SK-MEL-5 (cell line): ENCODE measurements around the gene NRXN3. TPM values are rescaled to one million over a fixed set of nuclear protein-coding genes. Genes with fewer than 3 reads are reported as not detected.

ENCODE experiments used
- DNase-seq: peaks from one replicate; pipeline ENCODE4 v3.0.0-alpha.2; 2016; ENCODE audit warnings: low read depth, low spot score
- in situ Hi-C: cut with HindIII; loops from 2 replicates; pipeline ENCODE4 v1.10.0; 2016; ENCODE audit warnings: low sequenced_read_pairs, high pct_unique_total_duplicates, low pct_unique_long_range_greater_than_20kb
- small RNA-seq, 2 experiments: library from RNA; depleted of rRNA; stranded (forward); fragments of <200 nt; gene quantifications; one replicate each; pipeline ENCODE3, GENCODE V24; 2014
- total RNA-seq: library from RNA; depleted of rRNA; stranded (reverse); fragments of >200 nt; shearing (Covaris generic); gene quantifications from 2 replicates; pipeline ENCODE4 v1.2.3, GENCODE V29; 2014

Gene NRXN3
- total RNA-seq, 1 experiment from 2014 or later, result 0.03 TPM

DNA sequence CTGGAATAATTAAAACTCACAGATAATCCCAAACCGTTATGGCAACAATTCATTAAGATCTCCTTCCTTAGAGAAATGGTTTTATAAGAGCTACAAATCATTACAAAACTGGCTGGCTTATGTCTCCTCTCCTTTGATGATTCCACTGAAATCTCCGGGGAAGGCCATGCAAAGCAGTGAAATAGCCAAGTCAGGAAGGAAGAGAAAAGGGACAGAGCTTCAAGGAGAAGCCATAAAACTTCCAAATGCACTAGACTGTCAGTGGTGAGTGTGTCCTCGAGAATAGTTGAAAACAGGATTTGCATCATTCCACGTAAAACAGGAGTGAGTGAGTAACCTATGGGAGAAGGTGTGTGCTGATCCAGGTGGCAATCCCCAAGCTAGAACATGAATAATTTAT lies 1711.1 kb downstream of the NRXN3 start:
- in situ Hi-C loops, result no loop called here
- DNase-seq, result no peak

DNA sequence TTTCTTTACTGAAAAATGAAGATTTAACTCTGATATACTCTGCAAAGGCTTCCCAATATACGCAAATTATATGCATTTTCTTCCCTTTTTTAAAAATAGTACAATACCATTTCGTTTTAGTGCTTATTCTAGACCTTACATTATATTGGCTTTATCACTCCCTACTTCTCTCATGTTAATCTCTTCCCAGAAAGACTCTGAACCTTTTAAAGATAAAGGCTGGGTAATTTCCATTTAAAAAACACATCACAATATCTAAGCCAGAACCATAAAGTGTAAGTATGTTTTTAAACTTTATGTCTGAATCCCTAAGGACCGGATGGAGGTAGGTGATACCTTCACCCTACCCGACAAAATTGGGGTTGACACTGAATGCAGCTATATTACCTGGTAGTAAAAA lies 1720.4 kb downstream of the NRXN3 start:
- DNase-seq, result no peak
- in situ Hi-C loops, result no loop called here

DNA sequence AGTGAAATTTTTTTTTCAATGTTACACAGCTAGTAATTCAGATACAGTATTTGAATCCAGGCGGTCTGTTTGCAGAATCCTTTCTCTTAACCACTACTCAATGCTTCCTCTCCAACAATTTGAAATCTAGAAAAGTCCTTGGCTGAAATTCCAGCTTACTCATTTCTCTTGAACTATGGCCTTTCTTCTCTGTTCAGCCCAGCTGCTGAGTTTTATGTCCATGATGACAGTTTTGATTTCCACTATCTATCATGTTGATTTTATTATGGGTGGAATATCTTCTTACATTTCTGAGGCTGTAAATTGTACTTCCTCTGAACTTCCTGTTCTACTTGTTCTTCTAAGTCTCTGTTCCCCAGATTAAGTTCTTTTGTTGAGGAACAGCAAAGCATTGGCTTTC lies 1725.8 kb downstream of the NRXN3 start:
- DNase-seq, result no peak
- in situ Hi-C loops, result no loop called here

DNA sequence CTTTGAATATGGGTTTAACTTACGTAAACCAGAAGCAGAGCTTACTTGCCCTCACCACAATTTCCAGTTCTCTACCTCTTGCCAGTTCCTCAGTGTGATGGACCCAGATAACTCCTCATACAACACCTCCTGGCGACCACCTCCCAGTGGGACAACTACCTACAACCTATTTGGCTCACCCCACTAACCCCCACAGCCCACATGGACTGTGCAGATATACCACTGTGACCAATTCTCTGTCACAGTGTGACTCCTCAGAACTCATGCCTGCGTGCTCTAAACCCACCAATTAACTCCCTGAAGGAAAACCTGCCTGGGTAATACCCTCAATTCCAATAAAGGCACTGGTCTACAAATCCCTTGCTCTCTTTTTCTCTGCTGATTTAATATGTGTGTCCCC lies 1729.4 kb downstream of the NRXN3 start:
- DNase-seq, result no peak
- in situ Hi-C loops, result no loop called here

DNA sequence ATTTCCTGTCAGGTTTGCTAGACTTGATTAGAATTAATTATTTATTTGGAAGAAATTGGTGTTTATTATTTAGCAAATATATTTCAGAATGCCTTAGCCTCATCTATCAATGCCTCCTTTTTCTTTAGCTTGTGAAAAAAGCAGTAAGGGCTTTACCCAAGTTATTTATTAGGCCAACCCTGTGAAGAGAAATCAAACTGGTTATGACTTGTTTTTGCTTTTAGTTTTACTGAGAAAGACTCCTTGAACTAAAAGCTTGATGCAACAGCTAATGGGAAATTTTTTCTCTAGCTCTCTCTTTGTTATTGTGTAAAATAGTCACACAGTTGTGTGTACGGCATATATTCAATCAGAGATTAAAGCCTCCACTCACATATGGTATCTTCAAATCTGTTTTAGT lies 1734.3 kb downstream of the NRXN3 start:
- in situ Hi-C loops, result no loop called here
- no peak for DNase-seq

DNA sequence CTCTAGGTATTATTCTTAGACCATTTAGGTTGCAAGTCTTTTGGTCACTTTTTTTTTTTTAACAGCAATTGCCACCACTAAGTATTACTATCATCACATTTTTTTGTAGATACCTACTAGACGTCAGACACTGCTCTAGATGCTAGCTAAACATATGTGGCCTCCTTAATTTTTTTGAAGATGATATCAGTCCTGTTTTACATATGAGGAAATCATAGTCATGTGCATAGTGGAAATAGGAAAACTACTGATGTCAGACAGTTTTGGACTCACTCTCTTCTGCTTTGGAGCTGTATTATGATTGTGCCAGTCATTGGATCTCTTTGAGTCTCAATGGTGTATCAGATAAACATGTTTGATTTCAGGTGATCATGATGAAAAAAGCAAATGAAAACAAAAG lies 1736.8 kb downstream of the NRXN3 start:
- in situ Hi-C loops, result no loop called here

DNA sequence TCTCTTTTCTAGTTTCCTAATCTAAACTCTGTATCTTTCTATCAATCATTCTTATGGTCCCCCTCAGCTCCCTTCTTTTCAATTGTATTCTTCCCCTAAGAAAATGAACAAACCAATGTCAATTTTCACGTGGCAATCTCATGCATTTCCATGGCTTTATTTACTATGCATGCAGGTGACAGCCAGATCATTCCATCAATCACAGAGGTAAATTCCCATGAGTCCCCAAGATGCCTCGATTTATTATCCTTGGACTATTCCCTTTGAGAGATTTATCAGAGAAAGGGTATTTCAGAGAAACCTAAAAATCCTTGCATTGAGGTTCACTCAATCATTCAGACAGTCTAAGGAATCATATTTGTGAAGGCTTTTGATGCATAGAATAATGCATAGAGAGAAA lies 1739.9 kb downstream of the NRXN3 start:
- DNase-seq, result no peak
- in situ Hi-C loops, result no loop called here

More for the DNA sequence above, 1736.8 kb downstream of the NRXN3 start:
- DNase-seq, result no peak

DNA sequence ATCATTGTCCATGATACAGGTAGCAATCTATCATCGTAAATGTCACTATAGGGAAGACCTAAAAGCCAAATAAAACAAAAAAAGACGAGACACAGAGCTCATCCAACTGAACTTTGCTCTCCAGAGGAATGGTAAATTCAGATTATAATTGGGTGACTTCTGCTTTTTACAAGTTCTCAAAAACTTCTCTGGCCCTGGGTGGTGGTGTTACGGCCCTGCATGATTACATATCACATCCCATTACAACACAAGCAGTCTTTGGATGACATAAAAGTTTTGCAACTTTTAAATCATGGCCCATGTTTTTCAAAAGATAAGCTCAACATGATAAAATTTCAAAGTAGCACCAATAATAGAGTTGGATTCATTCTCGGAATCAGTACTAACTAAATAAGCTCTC lies 1741.6 kb downstream of the NRXN3 start:
- no peak for DNase-seq
- in situ Hi-C loops, result no loop called here

DNA sequence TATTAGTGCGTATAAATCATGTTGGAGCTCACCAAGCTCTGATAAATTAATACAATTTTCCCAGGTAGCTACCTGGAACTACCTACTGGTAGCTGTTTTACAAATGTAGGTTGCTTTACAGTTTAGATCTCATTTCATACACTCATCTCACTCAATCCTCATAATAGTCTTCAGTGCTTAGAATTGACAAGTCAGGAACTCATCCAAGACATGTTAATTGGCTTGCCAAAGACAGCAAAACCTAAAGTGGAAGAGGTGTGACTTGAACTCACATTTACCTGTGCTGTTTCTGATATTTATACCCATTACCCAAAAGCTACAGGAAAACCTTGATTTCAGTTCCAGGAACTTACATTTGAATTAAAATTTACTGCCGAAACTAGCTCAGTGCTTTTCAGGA lies 1744.4 kb downstream of the NRXN3 start:
- in situ Hi-C loops, result no loop called here
- DNase-seq, result no peak

DNA sequence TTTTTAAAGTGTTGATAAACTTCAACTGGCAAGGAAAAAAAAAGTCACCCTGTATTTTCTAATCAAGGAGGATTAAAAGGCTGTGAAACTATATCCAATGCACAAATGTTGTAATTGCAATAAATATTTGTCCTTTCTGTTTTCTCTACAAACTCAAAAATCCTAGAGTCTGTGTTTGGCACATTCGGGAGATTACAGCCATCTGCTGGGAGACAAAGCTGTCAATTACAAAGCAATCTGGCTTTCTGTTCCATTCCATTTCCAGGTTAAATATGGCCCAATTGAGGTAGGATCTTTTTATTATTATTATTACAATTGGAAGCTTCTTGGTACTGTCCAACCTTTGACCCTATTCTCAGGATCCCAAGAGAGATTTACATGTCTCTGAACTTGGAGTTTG lies 1745.2 kb downstream of the NRXN3 start:
- in situ Hi-C loops, result no loop called here
- no peak for DNase-seq

DNA sequence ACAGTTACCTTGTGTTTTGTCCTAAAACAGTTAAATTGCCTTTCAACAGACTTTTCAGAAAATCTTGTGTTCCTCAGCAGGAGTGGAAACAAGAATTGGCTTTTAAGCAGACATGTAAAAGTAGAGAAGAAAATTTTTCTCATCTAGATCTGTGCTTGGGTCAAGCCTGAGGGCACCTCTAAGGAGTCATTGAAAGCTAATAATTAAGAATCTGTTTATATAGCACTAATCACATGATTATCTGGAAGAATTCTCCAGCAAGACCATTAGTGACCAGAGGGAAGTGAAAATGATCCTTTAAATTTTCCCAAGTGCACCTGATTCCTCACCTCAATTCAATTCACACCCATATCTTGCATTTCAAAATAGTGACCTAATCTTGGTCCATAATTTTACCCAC lies 1746.1 kb downstream of the NRXN3 start:
- DNase-seq, result no peak
- in situ Hi-C loops, result no loop called here

DNA sequence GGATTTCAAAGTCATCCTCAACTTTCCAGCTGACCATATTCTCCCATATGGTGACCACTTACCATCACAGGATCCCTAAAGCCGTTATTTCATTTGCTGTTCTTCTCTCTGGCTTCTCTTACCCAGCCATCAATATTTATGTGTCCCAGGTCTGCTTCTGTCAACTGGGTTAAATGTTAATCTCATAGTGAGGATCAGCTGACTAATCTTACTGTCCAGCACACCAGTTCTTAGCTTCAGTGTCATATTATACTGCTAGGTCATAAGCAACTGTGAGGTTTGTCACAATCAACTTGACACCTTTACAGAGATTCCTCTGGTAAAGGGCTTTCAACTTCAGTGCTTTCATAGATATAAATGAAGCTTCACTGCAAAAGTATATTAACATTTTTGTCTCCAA lies 1746.7 kb downstream of the NRXN3 start:
- DNase-seq, result no peak

More for the DNA sequence above, 1746.7 kb downstream of the NRXN3 start:
- in situ Hi-C loops, result no loop called here

Small RNAs within 50 kb of the gene (small RNA-seq; reads per million reads assigned to genes)
- 0.02 to 5.0 reads per million in 2 experiments for gene RNA5SP388
